H9 (cell line): ENCODE data around the gene ACSL3. TPM values are rescaled to one million over a fixed set of nuclear protein-coding genes. Genes with fewer than 3 reads are reported as not detected.

Experiments used
- DNase-seq: peaks from one replicate; pipeline ENCODE4 v3.0.0-alpha.2; 2017
- H2AFZ ChIP-seq: one replicate; pipeline ENCODE4 v1.6.1; 2013; ENCODE audit warnings: mild to moderate bottlenecking, low read length, control low read depth, moderate library complexity
- H2AK5ac ChIP-seq: 2 replicates; pipeline ENCODE4 v1.6.1; 2013; ENCODE audit warnings: low read length, control low read depth, mixed read lengths; ENCODE audit not compliant: insufficient read length
- H2BK120ac ChIP-seq: one replicate; pipeline ENCODE4 v1.6.1; 2013; ENCODE audit warnings: low read depth, mild to moderate bottlenecking, low read length, control low read depth, inconsistent platforms; ENCODE audit not compliant: poor library complexity, severe bottlenecking
- H2BK12ac ChIP-seq: 2 replicates; pipeline ENCODE4 v1.6.1; 2013; ENCODE audit warnings: low read length, control low read depth, mixed read lengths, low read depth; ENCODE audit not compliant: insufficient read length
- H2BK15ac ChIP-seq: 2 replicates; pipeline ENCODE4 v1.6.1; 2013; ENCODE audit warnings: low read depth, low read length, control low read depth
- H2BK20ac ChIP-seq: one replicate; pipeline ENCODE4 v1.6.1; 2013; ENCODE audit warnings: low read depth, mild to moderate bottlenecking, low read length, control low read depth, inconsistent platforms; ENCODE audit not compliant: poor library complexity, severe bottlenecking
- H2BK5ac ChIP-seq: 2 replicates; pipeline ENCODE4 v1.6.1; 2013; ENCODE audit warnings: low read length, control low read depth, mixed read lengths; ENCODE audit not compliant: insufficient read length
- H3K14ac ChIP-seq: 2 replicates; pipeline ENCODE4 v1.6.1; 2013; ENCODE audit warnings: low read length, control low read depth; ENCODE audit not compliant: insufficient read depth
- H3K18ac ChIP-seq: 2 replicates; pipeline ENCODE4 v1.6.1; 2013; ENCODE audit warnings: low read depth, mild to moderate bottlenecking, mixed read lengths, low read length, control low read depth; ENCODE audit not compliant: insufficient read length
- H3K23ac ChIP-seq: 2 replicates; pipeline ENCODE4 v1.6.1; 2013; ENCODE audit warnings: low read length, control low read depth, mixed read lengths, low read depth; ENCODE audit not compliant: insufficient read length
- H3K23me2 ChIP-seq: 2 replicates; pipeline ENCODE4 v1.6.1; 2013; ENCODE audit warnings: low read depth, mild to moderate bottlenecking, mixed read lengths, low read length, control low read depth; ENCODE audit not compliant: insufficient read length, poor library complexity, severe bottlenecking
- H3K27ac ChIP-seq: 2 replicates; pipeline ENCODE4 v1.5.1; 2013; ENCODE audit warnings: low read length, control low read depth, mixed read lengths, low read depth; ENCODE audit not compliant: insufficient read length
- H3K27me3 ChIP-seq: 2 replicates; pipeline ENCODE4 v1.6.1; 2013; ENCODE audit warnings: low read length, control low read depth, inconsistent platforms; ENCODE audit not compliant: insufficient read depth
- H3K4ac ChIP-seq: 2 replicates; pipeline ENCODE4 v1.6.1; 2013; ENCODE audit warnings: low read depth, mild to moderate bottlenecking, control low read depth, inconsistent platforms, low read length, moderate library complexity
- H3K4me1 ChIP-seq: 2 replicates; pipeline ENCODE4 v1.6.1; 2013; ENCODE audit warnings: low read length, control low read depth, inconsistent platforms; ENCODE audit not compliant: insufficient read depth
- H3K4me2 ChIP-seq: 2 replicates; pipeline ENCODE4 v1.6.1; 2013; ENCODE audit warnings: low read length, control low read depth, mixed read lengths; ENCODE audit not compliant: insufficient read length, insufficient read depth
- H3K56ac ChIP-seq: 2 replicates; pipeline ENCODE4 v1.6.1; 2013; ENCODE audit warnings: low read depth, mild to moderate bottlenecking, mixed read lengths, low read length, control low read depth; ENCODE audit not compliant: insufficient read length
- H3K79me1 ChIP-seq: 2 replicates; pipeline ENCODE4 v1.6.1; 2013; ENCODE audit warnings: low read depth, mild to moderate bottlenecking, moderate library complexity, low read length, control low read depth, inconsistent platforms; ENCODE audit not compliant: insufficient read depth, poor library complexity, severe bottlenecking
- H3K79me2 ChIP-seq: 2 replicates; pipeline ENCODE4 v1.6.1; 2013; ENCODE audit warnings: low read length, control low read depth, inconsistent platforms; ENCODE audit not compliant: insufficient read depth
- H3K9ac ChIP-seq: 2 replicates; pipeline ENCODE4 v1.6.1; 2013; ENCODE audit warnings: low read length, control low read depth, mixed read lengths; ENCODE audit not compliant: insufficient read length; ENCODE audit errors: extremely low read depth
- H3K9me3 ChIP-seq: one replicate; pipeline ENCODE4 v1.6.1; 2013; ENCODE audit warnings: low read depth, low read length, inconsistent platforms; ENCODE audit not compliant: control insufficient read depth
- H3T11ph ChIP-seq: one replicate; pipeline ENCODE4 v1.6.1; 2013; ENCODE audit warnings: mild to moderate bottlenecking, low read length, control low read depth, inconsistent platforms
- H4K20me1 ChIP-seq: one replicate; pipeline ENCODE4 v1.6.1; 2013; ENCODE audit not compliant: control insufficient read depth, insufficient read length, insufficient read depth
- H4K5ac ChIP-seq: 2 replicates; pipeline ENCODE4 v1.6.1; 2013; ENCODE audit warnings: low read depth, mild to moderate bottlenecking, mixed read lengths, low read length, control low read depth; ENCODE audit not compliant: insufficient read length
- H4K8ac ChIP-seq: replicated peaks from 2 replicates; pipeline ENCODE4 v1.6.1; 2013; ENCODE audit warnings: low read length, control low read depth, mixed read lengths, low read depth; ENCODE audit not compliant: insufficient read length
- H4K91ac ChIP-seq: 2 replicates; pipeline ENCODE4 v1.6.1; 2013; ENCODE audit warnings: low read depth, mild to moderate bottlenecking, moderate library complexity, mixed read lengths, low read length, control low read depth; ENCODE audit not compliant: insufficient read length
- H3K27ac Mint-ChIP-seq, 3 experiments: 2 replicates in 2 of 3; 3 replicates in 1 of 3; pipeline ENCODE4 v1.8.0; 2020 to 2021; ENCODE audit warnings: mixed read lengths in 3 of 3, mild to moderate bottlenecking in 1 of 3, moderate library complexity in 1 of 3
- H3K27me3 Mint-ChIP-seq: 2 replicates; pipeline ENCODE4 v1.8.0; 2021; ENCODE audit warnings: low read depth, mild to moderate bottlenecking, moderate library complexity, mixed read lengths
- H3K36me3 Mint-ChIP-seq, 3 experiments: 2 replicates in 2 of 3; 3 replicates in 1 of 3; pipeline ENCODE4 v1.8.0; 2020 to 2021; ENCODE audit warnings: low read depth in 3 of 3, mixed read lengths in 3 of 3; ENCODE audit not compliant: insufficient read depth in 1 of 3
- H3K4me1 Mint-ChIP-seq, 2 experiments: 2 replicates each; pipeline ENCODE4 v1.8.0; 2020; ENCODE audit warnings: mixed read lengths in 2 of 2
- H3K4me3 Mint-ChIP-seq, 2 experiments: 2 replicates in 1 of 2; 3 replicates in 1 of 2; pipeline ENCODE4 v1.8.0; 2020 to 2021; ENCODE audit warnings: mild to moderate bottlenecking in 2 of 2, mixed read lengths in 2 of 2, moderate library complexity in 1 of 2
- H3K9me3 Mint-ChIP-seq, 2 experiments: 2 replicates in 1 of 2; 3 replicates in 1 of 2; pipeline ENCODE4 v1.8.0; 2020; ENCODE audit warnings: mild to moderate bottlenecking in 2 of 2, mixed read lengths in 2 of 2, moderate library complexity in 1 of 2
- CTCF ChIP-seq: fragments of 200-600 bp; sonication (generic); conservative IDR thresholded peaks from 3 replicates; pipeline ENCODE4 v1.8.0; 2021; ENCODE audit warnings: antibody characterized with exemption, mild to moderate bottlenecking
- WGBS: extraction: QIAGEN DNeasy Blood & Tissue Kit; methylation state at CpG from one replicate; pipeline ENCODE4 v1.1.7; 2013; ENCODE audit warnings: missing lambda C conversion rate, low lambda C conversion rate, mixed read lengths; ENCODE audit not compliant: insufficient read length; ENCODE audit errors: extremely low coverage; 5-methylcytosine and 5-hydroxymethylcytosine counted together
- total RNA-seq: library from RNA; stranded (reverse); gene quantifications from 2 replicates; pipeline ENCODE4 v1.2.1, GENCODE V29; 2021

Gene ACSL3
- total RNA-seq, 1 experiment from 2014 or later: 60.9 TPM

GRCh38 chr2:222992137-222992536 is 131.3 kb downstream of the ACSL3 start:
- Histone ChIP-seq H3K56ac (no peak overlapping the region), H3K4me1 (no peaks in the 10 kb centered on the region), H4K8ac (no peak overlapping the region), H3T11ph (no peak overlapping the region), H2BK15ac (no peak overlapping the region), H2BK5ac (no peak overlapping the region), H2BK12ac (no peak overlapping the region), H2BK120ac (no peak overlapping the region), H2AFZ (no peak overlapping the region), H3K4me2 (no peak overlapping the region), H3K18ac (no peak overlapping the region), H3K79me2 (no peaks in the 10 kb centered on the region), H3K23ac (no peak overlapping the region), H3K79me1 (no peaks in the 10 kb centered on the region), H4K5ac (no peak overlapping the region), H2AK5ac (no peak overlapping the region), H3K9me3 (no peaks in the 10 kb centered on the region), H3K27me3 (no peaks in the 10 kb centered on the region), H2BK20ac (no peak overlapping the region), H3K14ac (no peak overlapping the region), H3K27ac (no peak overlapping the region), H3K23me2 (no peaks in the 10 kb centered on the region), H3K9ac (no peak overlapping the region), H3K4ac (no peak overlapping the region), H4K91ac (no peak overlapping the region), H4K20me1 (no peaks in the 10 kb centered on the region)
- no CpG with 5 or more reads among the region's 2 CpGs for WGBS
- H3K27me3 Mint-ChIP-seq: no peaks in the 10 kb centered on the region
- no peaks in the 10 kb centered on the region for H3K4me1 Mint-ChIP-seq
- peaks cover 17 to 23% of the 10 kb centered on the region in 2 experiments for H3K9me3 Mint-ChIP-seq
- no peak overlapping the region for H3K4me3 Mint-ChIP-seq
- no peak overlapping the region for H3K27ac Mint-ChIP-seq
- peaks cover 8 to 25% (median 14%) of the 10 kb centered on the region in 3 experiments; a peak in 6 of 7 replicates for H3K36me3 Mint-ChIP-seq
- no peak for TF ChIP-seq CTCF
- DNase-seq: no peak

Other genes with a start within 250 kb of the ACSL3 start
- gene FARSB, start 204.9 kb upstream of the ACSL3 start, total RNA-seq: 31.2 and 32.1 TPM in 2 replicates
- not detected in 2 replicates for gene MOGAT1, start 189.4 kb upstream of the ACSL3 start, total RNA-seq
- 0.20 and 0.24 TPM in 2 replicates for gene KCNE4, start 191.2 kb downstream of the ACSL3 start, total RNA-seq